K562 (cell line): ENCODE results near the gene S100A10.

Experiments used
- EP400 ChIP-seq: fragments of 450-650 bp; IDR thresholded peaks from 2 replicates; pipeline ENCODE4 v1.6.1; 2017; ENCODE audit warnings: antibody characterized with exemption, mild to moderate bottlenecking, moderate library complexity
- NR2C2 ChIP-seq, 2 experiments: fragments of 200-800 bp in 1 of 2; sonication (Bioruptor generic) in 1 of 2; sonication (generic) in 1 of 2; formaldehyde crosslinking in 1 of 2; IDR thresholded peaks; 2 replicates each; pipeline versions ENCODE4 v1.6.1 to v1.8.0; 2016 to 2022; ENCODE audit warnings: mild to moderate bottlenecking in 1 of 2, missing compliant biosample characterization in 1 of 2, missing genetic modification characterization in 1 of 2, missing genetic modification reagents in 1 of 2
- SP2 ChIP-seq: IDR thresholded peaks from 2 replicates; pipeline ENCODE4 v1.6.1; 2011; ENCODE audit warnings: mild to moderate bottlenecking, low read depth, low read length, moderate library complexity; ENCODE audit not compliant: poor library complexity, severe bottlenecking; ENCODE audit errors: extremely low read depth
- TAF1 ChIP-seq: IDR thresholded peaks from 2 replicates; pipeline ENCODE4 v1.6.1; 2011; ENCODE audit warnings: mild to moderate bottlenecking, low read length, moderate library complexity; ENCODE audit not compliant: insufficient read depth, control insufficient read depth, severe bottlenecking; ENCODE audit errors: extremely low read depth
- TCF15 ChIP-seq: fragments of 250-450 bp; sonication (Bioruptor Pico); IDR thresholded peaks from 2 replicates; pipeline ENCODE4 v1.8.0; 2022; ENCODE audit warnings: moderate library complexity, mild to moderate bottlenecking, inconsistent platforms
- TRIM24 ChIP-seq, 2 experiments: fragments of 450-650 bp; IDR thresholded peaks; 2 replicates each; pipeline ENCODE4 v1.6.1; 2016
- YBX1 ChIP-seq: fragments of 450-650 bp; IDR thresholded peaks from 2 replicates; pipeline ENCODE4 v1.7.1; 2016; ENCODE audit warnings: mild to moderate bottlenecking
- TF ChIP-seq, protein P1 (sequence below), 3 experiments: IDR thresholded peaks in 2 of 3; conservative IDR thresholded peaks in 1 of 3; 2 replicates each; pipeline ENCODE4 v1.5.1; 2011 to 2012; ENCODE audit warnings: low read length in 3 of 3, mild to moderate bottlenecking in 3 of 3, control low read depth in 2 of 3, improper control_type of control experiment in 1 of 3, inconsistent platforms in 1 of 3, low read depth in 1 of 3, mixed read lengths in 1 of 3, moderate library complexity in 1 of 3; ENCODE audit not compliant: insufficient read depth in 2 of 3

- no peak for TF ChIP-seq TAF1
- no peak for TF ChIP-seq EP400
- no peak for TF ChIP-seq NR2C2 (CRISPR knock-in tag; IDR thresholded peaks at IDR 0.05)
- TF ChIP-seq NR2C2 (tag; IDR thresholded peaks at IDR 0.05), result no peak
- no peak for TF ChIP-seq TCF15 (CRISPR knock-in tag)
- TF ChIP-seq, protein P1, sequence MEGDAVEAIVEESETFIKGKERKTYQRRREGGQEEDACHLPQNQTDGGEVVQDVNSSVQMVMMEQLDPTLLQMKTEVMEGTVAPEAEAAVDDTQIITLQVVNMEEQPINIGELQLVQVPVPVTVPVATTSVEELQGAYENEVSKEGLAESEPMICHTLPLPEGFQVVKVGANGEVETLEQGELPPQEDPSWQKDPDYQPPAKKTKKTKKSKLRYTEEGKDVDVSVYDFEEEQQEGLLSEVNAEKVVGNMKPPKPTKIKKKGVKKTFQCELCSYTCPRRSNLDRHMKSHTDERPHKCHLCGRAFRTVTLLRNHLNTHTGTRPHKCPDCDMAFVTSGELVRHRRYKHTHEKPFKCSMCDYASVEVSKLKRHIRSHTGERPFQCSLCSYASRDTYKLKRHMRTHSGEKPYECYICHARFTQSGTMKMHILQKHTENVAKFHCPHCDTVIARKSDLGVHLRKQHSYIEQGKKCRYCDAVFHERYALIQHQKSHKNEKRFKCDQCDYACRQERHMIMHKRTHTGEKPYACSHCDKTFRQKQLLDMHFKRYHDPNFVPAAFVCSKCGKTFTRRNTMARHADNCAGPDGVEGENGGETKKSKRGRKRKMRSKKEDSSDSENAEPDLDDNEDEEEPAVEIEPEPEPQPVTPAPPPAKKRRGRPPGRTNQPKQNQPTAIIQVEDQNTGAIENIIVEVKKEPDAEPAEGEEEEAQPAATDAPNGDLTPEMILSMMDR (IDR thresholded peaks at IDR 0.05 in 2 of 3, conservative IDR thresholded peaks at IDR 0.05 in 1 of 3; ENCODE audit: insufficient read depth in 2 of 3, low read depth in 1 of 3, low read length in 3 of 3), result no peak
- TF ChIP-seq YBX1, result no peak
- TF ChIP-seq TRIM24 (IDR thresholded peaks at IDR 0.05), result no peak
- no peak for TF ChIP-seq SP2
These were observed 8.4 kb downstream of the S100A10 start for GRCh38 chr1:151985270-151985669.
